ENCODE measurements around the gene IRX5. TPM values are rescaled to one million over a fixed set of nuclear protein-coding genes. Genes with fewer than 3 reads are reported as not detected.

The IRX5 gene
- total and polyA plus RNA-seq, 2 donors from 2014 or later, result 3.7 to 22.3 TPM

DNA sequence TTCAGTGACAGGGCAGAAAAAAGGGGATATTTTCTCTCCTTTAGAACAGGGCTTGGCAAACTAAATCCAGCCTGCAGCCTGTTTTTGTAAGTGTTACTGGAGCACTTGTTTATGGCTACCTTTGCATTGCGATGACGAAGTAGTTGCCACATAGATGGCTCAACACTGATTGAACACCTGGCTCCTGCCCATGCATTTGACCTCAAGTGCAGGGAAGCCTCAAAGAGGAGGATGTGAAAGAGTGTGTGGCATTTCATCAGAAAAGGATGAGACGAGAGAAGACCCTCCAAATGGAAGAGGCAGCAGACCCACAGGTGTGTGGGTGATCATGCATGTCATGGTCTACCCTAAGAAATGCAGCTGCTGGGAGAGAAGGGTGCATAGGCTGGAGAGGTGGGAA is 32.7 kb upstream of the IRX5 start:
- no peak overlapping the region for H3K27ac ChIP-seq (ENCODE audit: low read depth in 2 of 2, low read length in 2 of 2)
- DNase-seq (no peak), FAIRE-seq (no peak)
- TF ChIP-seq, protein P1, sequence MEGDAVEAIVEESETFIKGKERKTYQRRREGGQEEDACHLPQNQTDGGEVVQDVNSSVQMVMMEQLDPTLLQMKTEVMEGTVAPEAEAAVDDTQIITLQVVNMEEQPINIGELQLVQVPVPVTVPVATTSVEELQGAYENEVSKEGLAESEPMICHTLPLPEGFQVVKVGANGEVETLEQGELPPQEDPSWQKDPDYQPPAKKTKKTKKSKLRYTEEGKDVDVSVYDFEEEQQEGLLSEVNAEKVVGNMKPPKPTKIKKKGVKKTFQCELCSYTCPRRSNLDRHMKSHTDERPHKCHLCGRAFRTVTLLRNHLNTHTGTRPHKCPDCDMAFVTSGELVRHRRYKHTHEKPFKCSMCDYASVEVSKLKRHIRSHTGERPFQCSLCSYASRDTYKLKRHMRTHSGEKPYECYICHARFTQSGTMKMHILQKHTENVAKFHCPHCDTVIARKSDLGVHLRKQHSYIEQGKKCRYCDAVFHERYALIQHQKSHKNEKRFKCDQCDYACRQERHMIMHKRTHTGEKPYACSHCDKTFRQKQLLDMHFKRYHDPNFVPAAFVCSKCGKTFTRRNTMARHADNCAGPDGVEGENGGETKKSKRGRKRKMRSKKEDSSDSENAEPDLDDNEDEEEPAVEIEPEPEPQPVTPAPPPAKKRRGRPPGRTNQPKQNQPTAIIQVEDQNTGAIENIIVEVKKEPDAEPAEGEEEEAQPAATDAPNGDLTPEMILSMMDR (IDR thresholded peaks at IDR 0.05; ENCODE audit: borderline replicate concordance, extremely low read depth, insufficient read depth), result no peak
- H3K27me3 ChIP-seq (ENCODE audit: control insufficient read depth, insufficient read depth, low read length), result no peaks in the 10 kb centered on the region
- no peaks in the 10 kb centered on the region for H3K9me3 ChIP-seq (ENCODE audit: control insufficient read depth in 2 of 3, insufficient read depth in 1 of 3, low read length in 3 of 3)
- no peaks in the 10 kb centered on the region for H3K36me3 ChIP-seq (ENCODE audit: control insufficient read depth in 2 of 3, insufficient read depth in 3 of 3, low read length in 3 of 3)
- H3K9ac ChIP-seq (ENCODE audit: low read length in 3 of 3), result no peak overlapping the region
- H3K4me3 ChIP-seq (ENCODE audit: low read length in 3 of 3), result no peak overlapping the region
- intact Hi-C loops (cut with DNase I), result no loop called here
- no peaks in the 10 kb centered on the region for H3K4me1 ChIP-seq (ENCODE audit: control insufficient read depth in 2 of 3, insufficient read depth in 2 of 3, low read depth in 1 of 3, low read length in 3 of 3)

DNA sequence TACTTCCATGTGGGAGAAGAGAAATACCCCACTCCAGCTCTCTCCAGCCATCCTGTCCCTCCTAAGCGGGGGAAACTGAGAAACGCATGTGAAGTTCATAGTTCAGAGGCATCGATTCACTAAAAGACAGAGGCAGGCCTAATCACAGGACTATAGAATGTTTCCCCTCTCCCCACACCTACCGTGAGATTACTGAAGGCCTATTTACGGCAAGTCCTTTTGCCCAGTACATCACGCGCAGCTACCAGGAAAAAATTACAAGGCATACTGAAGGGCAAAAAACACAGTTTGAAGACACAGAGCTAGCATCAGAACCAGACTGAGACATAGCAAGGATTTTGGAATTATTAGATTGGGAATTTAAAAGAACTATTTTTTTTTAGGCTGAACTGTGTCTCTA is 29.1 kb upstream of the IRX5 start:
- H3K9ac ChIP-seq (ENCODE audit: low read length in 3 of 3), result no peak overlapping the region
- FAIRE-seq (no peak), DNase-seq (no peak)
- intact Hi-C loops (cut with DNase I), result no loop called here
- H3K4me3 ChIP-seq (ENCODE audit: low read length in 3 of 3), result no peak overlapping the region
- TF ChIP-seq, protein P1 (IDR thresholded peaks at IDR 0.05; ENCODE audit: borderline replicate concordance, extremely low read depth, insufficient read depth), result no peak
- no peaks in the 10 kb centered on the region for H3K9me3 ChIP-seq (ENCODE audit: control insufficient read depth in 2 of 3, insufficient read depth in 1 of 3, low read length in 3 of 3)
- H3K36me3 ChIP-seq (ENCODE audit: control insufficient read depth in 2 of 3, insufficient read depth in 3 of 3, low read length in 3 of 3), result no peaks in the 10 kb centered on the region
- H3K4me1 ChIP-seq (ENCODE audit: control insufficient read depth in 2 of 3, insufficient read depth in 2 of 3, low read depth in 1 of 3, low read length in 3 of 3), result no peaks in the 10 kb centered on the region
- no peaks in the 10 kb centered on the region for H3K27me3 ChIP-seq (ENCODE audit: control insufficient read depth, insufficient read depth, low read length)
- no peak overlapping the region for H3K27ac ChIP-seq (ENCODE audit: low read depth in 2 of 2, low read length in 2 of 2)

DNA sequence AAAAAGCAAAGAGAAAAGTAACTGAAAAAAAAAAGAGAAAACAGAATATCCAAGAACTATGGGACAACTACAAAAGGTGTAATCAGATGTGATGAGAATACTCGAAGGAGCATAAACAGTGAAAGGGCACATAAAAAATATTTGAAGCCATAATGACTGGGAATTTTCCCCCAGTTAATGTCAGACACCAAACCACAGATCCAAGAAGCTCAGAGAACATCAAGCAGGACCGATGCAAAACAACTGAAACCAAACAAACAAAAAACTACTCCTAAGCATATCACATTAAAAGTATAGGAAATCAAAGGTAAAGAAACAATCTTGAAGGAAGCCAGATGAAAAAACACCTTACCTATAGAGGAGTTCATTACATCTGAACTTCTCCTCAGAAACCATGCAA is 27.6 kb upstream of the IRX5 start:
- intact Hi-C loops (cut with DNase I), result no loop called here
- Histone ChIP-seq H3K36me3 (ENCODE audit: control insufficient read depth in 2 of 3, insufficient read depth in 3 of 3, low read length in 3 of 3) (no peaks in the 10 kb centered on the region), H3K9ac (ENCODE audit: low read length in 3 of 3) (no peak overlapping the region), H3K4me1 (ENCODE audit: control insufficient read depth in 2 of 3, insufficient read depth in 2 of 3, low read depth in 1 of 3, low read length in 3 of 3) (no peaks in the 10 kb centered on the region), H3K9me3 (ENCODE audit: control insufficient read depth in 2 of 3, insufficient read depth in 1 of 3, low read length in 3 of 3) (no peaks in the 10 kb centered on the region), H3K27me3 (ENCODE audit: control insufficient read depth, insufficient read depth, low read length) (no peaks in the 10 kb centered on the region), H3K27ac (ENCODE audit: low read depth in 2 of 2, low read length in 2 of 2) (no peak overlapping the region), H3K4me3 (ENCODE audit: low read length in 3 of 3) (no peak overlapping the region)
- FAIRE-seq (no peak), DNase-seq (no peak)
- TF ChIP-seq, protein P1 (IDR thresholded peaks at IDR 0.05; ENCODE audit: borderline replicate concordance, extremely low read depth, insufficient read depth), result no peak

DNA sequence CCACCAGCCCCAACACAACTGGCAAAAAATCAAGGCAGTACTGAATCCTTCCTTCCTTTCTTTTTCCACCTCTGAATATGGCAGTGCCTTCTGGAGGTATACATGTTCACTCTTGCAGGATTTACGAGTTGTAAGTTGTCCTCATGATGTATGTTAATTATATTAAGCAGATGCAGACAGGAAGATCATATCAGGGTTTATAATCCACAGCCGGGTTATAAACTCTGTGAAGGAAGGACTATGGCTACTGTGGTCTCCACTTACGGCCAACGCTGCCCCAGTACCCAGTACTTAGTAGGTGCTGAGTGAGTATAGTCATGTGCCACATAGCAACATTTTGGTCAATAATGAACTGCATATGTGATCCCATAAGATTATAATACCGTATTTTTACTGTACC is 19.6 kb upstream of the IRX5 start:
- Histone ChIP-seq H3K9me3 (ENCODE audit: control insufficient read depth in 2 of 3, insufficient read depth in 1 of 3, low read length in 3 of 3) (no peaks in the 10 kb centered on the region), H3K4me1 (ENCODE audit: control insufficient read depth in 2 of 3, insufficient read depth in 2 of 3, low read depth in 1 of 3, low read length in 3 of 3) (no peaks in the 10 kb centered on the region), H3K27ac (ENCODE audit: low read depth in 2 of 2, low read length in 2 of 2) (no peak overlapping the region), H3K27me3 (ENCODE audit: control insufficient read depth, insufficient read depth, low read length) (no peaks in the 10 kb centered on the region), H3K9ac (ENCODE audit: low read length in 3 of 3) (no peak overlapping the region), H3K36me3 (ENCODE audit: control insufficient read depth in 2 of 3, insufficient read depth in 3 of 3, low read length in 3 of 3) (no peaks in the 10 kb centered on the region), H3K4me3 (ENCODE audit: low read length in 3 of 3) (no peak overlapping the region)
- no peak for DNase-seq
- FAIRE-seq, result no peak
- TF ChIP-seq, protein P1 (IDR thresholded peaks at IDR 0.05; ENCODE audit: borderline replicate concordance, extremely low read depth, insufficient read depth), result no peak
- intact Hi-C loops (cut with DNase I), result no loop called here
